GM18517 (cell line): ENCODE results near the gene CDKN2AIP.
"Not testable (repeated sequence)": the region's sequence is repeated elsewhere in the genome, so short reads cannot be mapped to it uniquely, and the experiment has no call there.

Experiments
- ATAC-seq: cut with Tn5 transposase; IDR thresholded peaks from one replicate; pipeline ENCODE4 v1.9.1; 2021; ENCODE audit warnings: mild to moderate bottlenecking, moderate library complexity; ENCODE audit not compliant: unreplicated experiment

CDKN2AIP gene

DNA sequence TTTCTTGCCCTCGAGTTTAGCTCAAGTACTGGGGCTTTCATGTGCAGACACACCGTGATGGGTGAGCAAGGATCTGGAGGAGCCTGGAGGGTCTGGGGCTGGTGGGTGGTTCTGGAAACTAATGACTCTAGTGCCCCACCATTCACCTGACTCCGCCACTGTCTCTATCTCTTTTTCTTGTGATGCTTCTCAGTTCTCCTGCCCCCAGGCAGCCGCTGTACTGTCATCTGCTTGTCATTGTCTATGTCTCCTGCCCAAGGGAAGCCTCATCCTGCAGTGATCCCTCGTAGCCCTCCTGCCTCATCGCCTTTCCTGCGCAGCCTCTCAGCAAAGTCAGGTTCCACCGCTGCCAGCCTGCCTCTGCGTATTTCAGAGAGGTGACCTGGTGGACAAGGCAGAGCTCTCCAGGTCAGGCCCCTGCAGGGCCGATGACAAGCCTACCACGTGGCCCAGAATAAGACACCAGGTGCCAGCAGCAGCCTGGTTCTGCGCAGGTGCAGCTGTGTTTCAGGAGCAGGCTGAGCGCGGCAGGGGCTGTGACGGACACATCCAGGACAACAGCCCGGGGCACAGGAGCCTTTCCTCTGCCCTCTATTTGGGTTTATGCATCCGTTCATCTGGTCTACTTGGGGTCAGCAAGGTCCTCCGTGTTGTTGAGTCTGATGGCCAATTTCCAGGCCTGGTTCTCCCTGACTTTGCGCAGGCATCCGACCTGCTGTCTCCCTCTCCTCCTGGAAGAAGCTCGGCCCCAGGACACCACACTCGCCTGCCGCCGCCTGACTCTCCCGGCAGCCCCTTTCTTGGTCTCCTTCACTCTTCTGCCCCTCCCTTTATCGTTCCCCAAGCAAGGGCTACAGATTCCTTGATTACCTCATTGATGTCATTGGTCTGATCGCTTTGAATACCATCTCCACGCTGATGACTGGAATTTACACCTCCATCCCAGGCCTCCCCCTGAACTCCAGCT is 30.9 kb upstream of the CDKN2AIP start:
- ATAC-seq = no peak

- ATAC-seq = no peak
Measured at GRCh38 chr4:183416879-183417755, 27.3 kb upstream of the CDKN2AIP start.

- no peak for ATAC-seq
Measured at GRCh38 chr4:183422962-183423631, 21.3 kb upstream of the CDKN2AIP start.

DNA sequence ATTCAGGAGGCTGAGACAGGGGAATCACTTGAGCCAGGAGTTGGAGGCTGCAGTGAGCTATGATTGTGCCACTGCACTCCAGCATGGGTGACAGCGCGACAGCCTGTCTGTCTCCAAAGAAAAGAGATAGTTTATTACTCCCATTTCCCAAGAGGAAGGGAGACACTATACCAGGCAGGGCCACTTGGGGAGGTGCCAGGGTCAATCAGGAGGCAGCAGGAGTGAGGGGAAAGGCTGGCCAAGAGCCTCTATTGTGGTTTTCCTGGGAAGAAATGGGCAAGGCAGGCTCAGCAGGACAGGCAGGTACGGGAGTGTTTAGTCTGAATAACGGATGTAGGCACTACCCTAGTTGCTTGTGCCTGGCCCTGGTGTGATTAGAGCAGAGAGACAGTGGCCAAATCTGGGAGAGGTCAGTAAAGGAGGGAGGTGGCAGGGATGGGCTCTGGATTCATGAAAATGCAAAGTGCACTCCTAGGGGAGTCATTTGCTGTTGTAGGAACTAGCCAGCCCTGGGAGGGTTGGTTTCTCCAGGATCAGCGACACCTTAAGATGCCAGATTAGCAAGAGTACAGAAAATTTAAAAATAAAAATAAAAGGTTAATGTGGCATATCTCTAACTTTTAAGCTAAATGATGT is 20.2 kb upstream of the CDKN2AIP start:
- ATAC-seq = no peak

DNA sequence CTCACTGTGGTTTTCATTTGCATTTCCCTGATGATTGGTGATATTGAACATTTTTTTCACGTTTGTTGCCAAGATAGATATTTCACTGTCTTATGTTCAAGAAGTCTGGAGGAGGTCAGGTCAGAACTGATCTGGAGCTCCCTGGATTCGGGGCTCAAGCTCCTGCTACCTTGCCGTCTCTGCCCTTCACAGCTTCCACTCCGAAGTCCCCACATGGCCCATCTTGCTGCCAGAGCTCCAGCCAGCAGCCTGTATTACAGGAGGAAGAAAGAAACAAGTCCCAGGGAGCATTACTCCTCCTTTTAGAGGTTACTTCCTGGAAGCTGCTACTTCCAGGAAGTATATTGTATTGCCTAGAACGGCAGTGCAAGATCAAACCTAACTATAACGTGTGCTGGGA is 17.9 kb upstream of the CDKN2AIP start:
- ATAC-seq = no peak

GRCh38 chr4:183429489-183429888 is 14.9 kb upstream of the CDKN2AIP start:
- ATAC-seq = no peak

- no peak for ATAC-seq
Measured at GRCh38 chr4:183430317-183430993, 14.0 kb upstream of the CDKN2AIP start.

- no peak for ATAC-seq
Measured at GRCh38 chr4:183430994-183431347, 13.5 kb upstream of the CDKN2AIP start.

GRCh38 chr4:183431614-183432013 is 12.8 kb upstream of the CDKN2AIP start:
- no peak for ATAC-seq

- not testable (repeated sequence) for ATAC-seq
Measured at GRCh38 chr4:183433183-183433582, 11.3 kb upstream of the CDKN2AIP start.

DNA sequence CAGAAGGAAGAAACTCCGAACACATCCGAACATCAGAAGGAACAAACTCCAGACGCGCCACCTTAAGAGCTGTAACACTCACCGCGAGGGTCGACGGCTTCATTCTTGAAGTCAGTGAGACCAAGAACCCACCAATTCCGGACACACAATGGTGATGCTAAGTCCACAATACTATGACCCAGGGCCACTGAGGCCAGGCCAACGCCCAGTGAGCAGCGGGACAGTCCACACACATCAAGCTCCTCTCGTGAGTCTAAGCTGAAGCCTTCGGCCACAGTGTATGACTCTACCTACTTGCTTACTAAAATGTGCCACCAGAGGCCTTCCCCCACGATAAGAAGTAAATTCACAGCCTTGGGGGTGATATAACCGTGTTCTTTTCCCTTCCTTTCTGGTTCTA is 10.2 kb upstream of the CDKN2AIP start:
- ATAC-seq = no peak

GRCh38 chr4:183434666-183435190 is 9.7 kb upstream of the CDKN2AIP start:
- ATAC-seq = no peak

- no peak for ATAC-seq
Measured at GRCh38 chr4:183435803-183436202, 8.6 kb upstream of the CDKN2AIP start.

GRCh38 chr4:183436417-183436816 is 8.0 kb upstream of the CDKN2AIP start:
- ATAC-seq = no peak

GRCh38 chr4:183437452-183437851 is 7.0 kb upstream of the CDKN2AIP start:
- no peak for ATAC-seq

DNA sequence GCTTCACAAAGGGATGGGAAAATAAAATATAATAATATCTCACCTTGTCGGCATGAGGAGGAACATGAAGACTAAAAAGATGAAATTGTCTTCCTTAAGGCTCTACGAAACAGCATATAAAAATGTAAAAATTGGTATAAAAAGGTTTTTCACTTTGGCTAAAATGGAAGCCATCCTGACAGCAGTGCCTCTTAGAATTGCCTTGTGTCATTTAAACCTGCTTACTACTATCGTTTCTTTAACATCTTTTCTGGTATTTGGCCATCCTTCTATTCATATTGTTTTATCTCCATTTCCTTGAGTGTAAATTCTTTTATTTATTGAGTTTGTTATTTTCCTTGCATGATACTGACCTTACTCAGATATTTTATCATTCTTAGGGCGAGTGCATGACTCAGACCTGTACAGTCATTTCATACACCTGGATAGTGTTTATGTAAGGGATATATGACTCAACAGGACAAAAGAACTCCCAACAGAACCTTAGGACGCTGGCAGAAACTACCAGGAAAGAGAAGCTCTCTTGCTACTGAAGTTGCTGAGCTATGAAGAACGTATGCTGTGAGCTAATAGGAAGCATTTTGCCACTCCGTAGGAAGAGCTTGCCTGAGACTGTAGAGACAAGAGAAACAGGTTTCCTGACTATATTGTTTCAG is 5.8 kb upstream of the CDKN2AIP start:
- no peak for ATAC-seq

GRCh38 chr4:183441276-183441675 is 3.2 kb upstream of the CDKN2AIP start:
- ATAC-seq = no peak

DNA sequence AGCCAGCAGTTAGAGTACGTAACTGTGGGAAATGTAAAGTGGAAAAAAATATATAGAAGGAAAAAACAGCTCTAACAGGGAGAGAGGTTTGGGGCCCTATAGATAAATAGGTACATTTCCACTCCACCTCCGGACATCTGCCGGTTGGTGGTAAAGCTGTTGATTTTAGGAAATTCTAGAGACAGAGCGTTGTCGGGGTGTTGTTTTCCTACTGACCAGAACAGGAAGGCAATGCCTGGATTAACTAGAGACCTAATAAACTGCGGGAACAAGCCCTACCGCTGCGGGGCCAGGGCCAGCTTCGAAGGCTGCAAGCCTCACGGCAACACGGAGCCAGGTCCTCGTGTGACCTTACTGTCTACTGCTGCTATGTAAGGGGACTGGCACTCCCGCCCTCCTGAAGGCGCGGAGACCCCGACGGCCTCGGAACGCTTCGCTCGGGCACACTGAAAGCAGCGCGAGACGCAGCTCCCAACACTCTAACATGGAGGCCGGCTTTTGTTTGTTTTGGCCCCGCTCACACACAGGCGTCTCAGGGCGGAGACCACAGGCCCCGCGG is 702 bp upstream of the CDKN2AIP start:
- ATAC-seq = no peak

- peak; percentile 2 for ATAC-seq
Measured at GRCh38 chr4:183445097-183445428, 627 bp downstream of the CDKN2AIP start.
